ENCODE results near the gene AURKAIP1. TPM values are rescaled to one million over a fixed set of nuclear protein-coding genes. Genes with fewer than 3 reads are reported as not detected.
"Not testable (repeated sequence)": the region's sequence is repeated elsewhere in the genome, so short reads cannot be mapped to it uniquely, and the experiment has no call there.

AURKAIP1 gene
- total RNA-seq, 1 experiment from 2014 or later, result 180 TPM

DNA sequence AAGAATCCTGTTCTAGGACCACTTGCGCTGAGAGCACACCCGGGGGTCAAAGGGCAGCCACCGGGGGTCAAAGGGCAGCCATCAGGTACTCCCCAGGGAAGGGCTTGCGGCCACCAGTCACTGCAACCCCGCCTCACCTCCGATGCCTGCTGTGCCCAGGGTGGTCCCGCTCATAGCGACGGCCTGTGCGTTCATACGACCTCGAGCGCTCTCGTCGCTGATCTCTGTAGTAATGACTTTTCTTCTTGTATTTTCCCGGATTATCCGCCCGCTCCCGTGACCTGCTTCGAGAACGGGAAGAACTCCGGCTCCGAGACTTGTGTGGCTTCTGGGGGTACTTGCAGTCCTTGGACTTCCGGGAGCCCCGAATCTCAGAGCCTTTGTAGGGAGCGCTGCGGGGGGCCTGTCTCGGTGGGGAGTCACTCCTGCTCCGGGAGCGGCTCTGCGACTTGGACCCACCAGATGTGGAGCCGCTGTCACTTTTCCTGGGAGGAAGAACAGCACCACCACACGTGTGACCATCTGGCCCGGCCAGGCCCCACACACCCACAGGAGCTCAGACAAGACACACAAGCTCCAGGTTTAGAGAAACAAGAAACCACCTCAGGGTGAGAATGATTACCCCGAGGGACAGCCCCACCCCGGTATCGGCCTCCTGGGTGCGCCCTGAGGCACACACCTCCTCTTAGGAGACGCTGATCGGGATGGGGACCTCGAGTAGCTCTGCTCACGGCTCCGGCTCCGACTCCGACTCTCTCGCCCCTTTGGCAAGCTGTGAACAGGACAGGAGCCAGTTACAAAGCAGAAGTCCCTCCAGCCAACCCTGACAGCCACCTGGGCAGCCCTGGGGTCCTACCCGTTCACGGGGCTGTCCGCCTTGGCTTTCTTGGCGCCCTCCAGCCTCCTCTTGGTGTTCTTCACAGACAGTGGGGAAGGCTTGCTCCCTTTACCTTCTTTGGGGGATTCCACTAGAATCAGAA, 12.4 kb upstream of the AURKAIP1 start:
- no peaks in the 10 kb centered on the region for H3K4me1 ChIP-seq (replicated peaks)
- no peak overlapping the region for H3K27ac ChIP-seq
- no peak overlapping the region for H3K4me3 ChIP-seq
- H3K36me3 ChIP-seq, result peaks cover 77% of the 10 kb centered on the region
- no peaks in the 10 kb centered on the region for H3K27me3 ChIP-seq (replicated peaks)
- H3K9me3 ChIP-seq (replicated peaks), result no peaks in the 10 kb centered on the region
- DNase-seq (ENCODE audit: low read depth in 1 of 2, low spot score in 2 of 2), result no peak

DNA sequence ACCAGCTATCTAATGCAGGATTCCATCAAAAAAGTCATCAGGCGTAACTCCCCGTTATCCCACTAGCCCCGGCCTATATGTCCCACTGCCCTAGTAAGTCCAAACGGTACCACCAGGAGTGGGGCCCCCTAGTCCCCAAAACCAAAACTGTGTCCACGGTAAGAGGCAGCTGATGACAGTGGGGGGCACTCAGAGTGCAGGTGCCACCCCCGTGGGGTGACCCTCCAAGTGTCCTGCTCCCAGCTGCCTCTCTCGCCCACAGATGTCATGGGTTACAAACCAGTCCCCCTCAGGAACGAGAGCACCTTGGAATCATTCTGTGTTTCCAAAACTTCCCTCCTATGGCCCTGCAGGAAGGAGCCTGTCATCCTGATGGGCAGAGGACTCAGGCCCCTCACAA, 10.9 kb upstream of the AURKAIP1 start:
- no peaks in the 10 kb centered on the region for H3K9me3 ChIP-seq (replicated peaks)
- no peak for DNase-seq (ENCODE audit: low read depth in 1 of 2, low spot score in 2 of 2)
- H3K27ac ChIP-seq, result no peak overlapping the region
- no peaks in the 10 kb centered on the region for H3K27me3 ChIP-seq (replicated peaks)
- no peaks in the 10 kb centered on the region for H3K4me1 ChIP-seq (replicated peaks)
- no peak overlapping the region for H3K4me3 ChIP-seq
- H3K36me3 ChIP-seq, result peaks cover 71% of the 10 kb centered on the region

DNA sequence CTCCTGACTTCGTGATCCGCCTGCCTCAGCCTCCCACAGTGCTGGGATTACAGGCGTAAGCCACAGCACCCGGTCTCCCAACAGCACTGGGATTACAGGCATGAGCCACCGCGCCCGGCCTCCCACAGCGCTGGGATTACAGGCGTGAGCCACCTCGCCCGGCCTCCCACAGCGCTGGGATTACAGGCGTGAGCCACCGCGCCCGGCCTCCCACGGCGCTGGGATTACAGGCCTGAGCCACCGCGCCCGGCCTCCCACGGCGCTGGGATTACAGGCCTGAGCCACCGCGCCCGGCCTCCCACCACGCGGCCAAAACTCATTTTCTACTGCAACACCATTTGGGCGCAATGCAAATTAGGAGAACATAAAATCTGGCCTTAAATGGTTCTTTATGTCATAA, 10.3 kb upstream of the AURKAIP1 start:
- H3K36me3 ChIP-seq, result peaks cover 66% of the 10 kb centered on the region
- H3K27me3 ChIP-seq (replicated peaks); H3K4me3 ChIP-seq; H3K4me1 ChIP-seq (replicated peaks); DNase-seq (ENCODE audit: low read depth in 1 of 2, low spot score in 2 of 2); H3K27ac ChIP-seq; H3K9me3 ChIP-seq (replicated peaks): not testable (repeated sequence)

DNA sequence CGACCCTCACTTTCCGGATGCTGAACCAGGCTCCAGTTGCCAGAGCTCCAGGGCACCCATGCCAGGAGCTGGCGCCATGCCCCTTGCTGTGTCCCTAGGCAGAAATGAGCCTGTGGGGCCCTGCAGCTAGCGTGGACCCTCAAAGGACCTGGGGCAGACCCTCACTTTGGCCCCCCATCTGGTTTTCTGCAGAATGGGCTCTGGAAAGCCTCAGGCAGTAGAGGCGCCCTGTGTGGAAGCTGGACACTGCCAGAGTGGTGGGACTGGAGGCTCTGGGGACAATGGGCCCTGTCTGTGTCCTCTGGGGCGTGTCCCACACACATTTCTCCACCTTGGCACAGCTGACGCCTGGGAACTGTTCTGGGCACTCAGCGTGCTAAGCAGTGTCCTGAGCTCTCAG, 6.3 kb upstream of the AURKAIP1 start:
- Histone ChIP-seq H3K4me3 (no peak overlapping the region), H3K27me3 (replicated peaks) (no peaks in the 10 kb centered on the region), H3K36me3 (peaks cover 30% of the 10 kb centered on the region), H3K9me3 (replicated peaks) (no peaks in the 10 kb centered on the region), H3K4me1 (replicated peaks) (no peaks in the 10 kb centered on the region), H3K27ac (no peak overlapping the region)
- DNase-seq (ENCODE audit: low read depth in 1 of 2, low spot score in 2 of 2), result no peak

DNA sequence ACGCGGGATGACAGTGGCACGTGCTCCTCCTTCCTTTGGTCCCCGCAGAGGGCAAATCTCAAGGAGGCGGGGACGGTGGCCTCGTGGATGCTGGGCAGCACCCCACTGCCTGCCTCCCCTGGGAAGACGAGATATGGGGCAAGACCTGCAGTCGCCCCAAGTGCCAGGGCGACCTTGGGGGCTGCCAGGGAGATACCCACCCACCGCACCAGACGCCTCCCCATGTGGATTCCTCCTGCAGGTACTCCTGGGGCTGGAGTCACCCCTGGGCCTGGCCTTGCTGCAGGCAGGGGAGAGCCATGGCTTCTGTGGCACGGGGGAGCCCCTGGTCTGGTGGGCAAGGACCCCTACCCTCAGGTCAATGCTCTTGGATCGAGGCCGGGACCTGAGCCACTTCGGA, 5.9 kb upstream of the AURKAIP1 start:
- H3K4me3 ChIP-seq, result no peak overlapping the region
- H3K27me3 ChIP-seq (replicated peaks), result no peaks in the 10 kb centered on the region
- no peak overlapping the region for H3K27ac ChIP-seq
- H3K4me1 ChIP-seq (replicated peaks), result peaks cover 3% of the 10 kb centered on the region
- H3K9me3 ChIP-seq (replicated peaks), result no peaks in the 10 kb centered on the region
- peaks cover 30% of the 10 kb centered on the region for H3K36me3 ChIP-seq
- DNase-seq (ENCODE audit: low read depth in 1 of 2, low spot score in 2 of 2), result no peak

DNA sequence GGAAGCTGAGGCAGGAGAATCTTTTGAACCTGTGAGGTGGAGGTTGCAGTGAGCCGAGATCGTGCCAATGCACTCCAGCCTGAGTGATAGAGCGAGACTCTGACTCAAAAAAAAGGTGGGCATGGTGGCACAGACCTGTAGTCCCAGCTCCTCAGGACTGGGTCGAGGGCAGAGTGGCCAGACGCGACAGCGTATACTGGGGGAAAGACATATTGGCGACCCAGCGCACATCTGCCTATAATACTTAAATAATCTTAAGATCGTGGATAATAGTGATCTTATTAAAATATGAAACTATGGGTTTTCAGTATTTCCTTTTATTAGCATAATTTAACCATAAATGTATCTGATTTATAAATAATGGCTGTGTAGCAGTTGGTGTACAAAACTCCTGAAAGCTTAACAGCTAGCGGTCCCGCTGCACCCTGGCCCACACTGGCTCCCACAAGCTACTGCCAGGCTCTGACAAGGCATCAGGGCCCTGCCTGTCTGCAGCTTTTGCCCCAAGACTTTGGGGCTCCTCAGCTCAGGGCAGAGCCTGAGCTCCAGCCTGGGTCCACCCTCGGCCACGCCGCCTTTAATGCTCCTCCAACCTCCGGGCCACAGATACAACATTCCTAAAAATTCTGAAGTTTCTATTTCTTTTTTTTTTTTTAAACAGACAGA, 2.7 kb upstream of the AURKAIP1 start:
- DNase-seq (ENCODE audit: low read depth in 1 of 2, low spot score in 2 of 2), result no peak
- no peak overlapping the region for H3K27ac ChIP-seq

DNA sequence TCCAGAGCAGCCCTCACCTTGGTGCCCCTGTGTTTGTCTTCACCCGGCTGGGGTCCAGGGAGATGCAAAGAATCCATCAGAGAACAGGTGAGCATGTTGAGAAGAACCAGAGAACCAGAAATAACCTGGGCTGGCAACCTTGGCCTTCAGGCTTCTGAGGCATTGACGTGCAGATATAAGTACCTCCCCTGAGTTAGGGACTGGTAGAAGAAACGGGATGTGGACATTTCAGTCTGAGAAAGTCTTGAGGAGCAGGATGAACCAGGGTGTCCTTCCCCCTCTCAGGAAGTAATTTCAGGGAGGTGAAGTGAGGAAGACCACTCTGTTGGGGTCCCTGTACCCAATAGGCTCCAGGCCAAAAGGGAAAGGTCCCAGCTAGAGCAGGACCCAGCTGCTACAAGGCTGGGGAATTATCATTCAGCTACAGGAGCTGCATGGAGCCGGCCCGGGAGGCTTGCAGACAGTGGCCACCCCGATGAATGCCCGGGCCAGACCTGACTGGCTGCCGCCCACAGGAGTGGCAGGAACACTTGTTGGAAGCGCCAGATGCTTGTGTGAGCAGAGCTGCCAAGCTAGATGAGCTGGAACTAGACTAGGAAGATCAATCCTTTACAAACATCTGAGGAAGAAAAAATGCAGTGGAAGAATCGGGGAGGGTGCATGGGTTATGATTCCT, 1.7 kb upstream of the AURKAIP1 start:
- peaks cover 32% of the 10 kb centered on the region for H3K4me1 ChIP-seq (replicated peaks)
- DNase-seq (ENCODE audit: low read depth in 1 of 2, low spot score in 2 of 2), result no peak
- no peaks in the 10 kb centered on the region for H3K9me3 ChIP-seq (replicated peaks)
- H3K27me3 ChIP-seq (replicated peaks), result no peaks in the 10 kb centered on the region
- H3K36me3 ChIP-seq, result peaks cover 52% of the 10 kb centered on the region
- H3K4me3 ChIP-seq, result no peak overlapping the region
- no peak overlapping the region for H3K27ac ChIP-seq

More for the DNA sequence above, 2.7 kb upstream of the AURKAIP1 start:
- peaks cover 45% of the 10 kb centered on the region for H3K36me3 ChIP-seq
- no peak overlapping the region for H3K4me3 ChIP-seq
- H3K9me3 ChIP-seq (replicated peaks), result no peaks in the 10 kb centered on the region
- H3K4me1 ChIP-seq (replicated peaks), result peaks cover 22% of the 10 kb centered on the region
- H3K27me3 ChIP-seq (replicated peaks), result no peaks in the 10 kb centered on the region

DNA sequence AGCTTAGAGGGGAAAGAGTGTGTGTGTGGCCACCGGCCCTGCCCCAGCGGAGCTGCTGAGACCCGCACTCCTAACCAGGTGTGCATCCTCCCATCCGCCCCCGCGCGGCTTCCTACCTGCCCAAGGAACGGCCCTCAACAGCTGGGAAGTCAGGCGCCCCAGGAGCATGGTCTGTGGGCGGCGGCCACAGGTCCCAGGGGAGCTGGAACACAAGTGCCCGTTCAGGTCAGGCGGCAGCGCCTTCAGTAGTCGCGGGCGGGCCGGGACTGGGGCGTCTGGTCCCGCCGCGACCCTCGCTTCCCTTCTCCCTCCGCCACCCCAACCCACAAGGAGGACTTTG, 448 bp downstream of the AURKAIP1 start:
- no peaks in the 10 kb centered on the region for H3K9me3 ChIP-seq (replicated peaks)
- peaks cover 54% of the 10 kb centered on the region for H3K36me3 ChIP-seq
- H3K4me1 ChIP-seq (replicated peaks), result peaks cover 36% of the 10 kb centered on the region
- peak overlapping the region; percentile 86 for H3K27ac ChIP-seq
- H3K27me3 ChIP-seq (replicated peaks), result no peaks in the 10 kb centered on the region
- no peak for DNase-seq (ENCODE audit: low read depth in 1 of 2, low spot score in 2 of 2)
- H3K4me3 ChIP-seq, result peak overlapping the region; percentile 88

DNA sequence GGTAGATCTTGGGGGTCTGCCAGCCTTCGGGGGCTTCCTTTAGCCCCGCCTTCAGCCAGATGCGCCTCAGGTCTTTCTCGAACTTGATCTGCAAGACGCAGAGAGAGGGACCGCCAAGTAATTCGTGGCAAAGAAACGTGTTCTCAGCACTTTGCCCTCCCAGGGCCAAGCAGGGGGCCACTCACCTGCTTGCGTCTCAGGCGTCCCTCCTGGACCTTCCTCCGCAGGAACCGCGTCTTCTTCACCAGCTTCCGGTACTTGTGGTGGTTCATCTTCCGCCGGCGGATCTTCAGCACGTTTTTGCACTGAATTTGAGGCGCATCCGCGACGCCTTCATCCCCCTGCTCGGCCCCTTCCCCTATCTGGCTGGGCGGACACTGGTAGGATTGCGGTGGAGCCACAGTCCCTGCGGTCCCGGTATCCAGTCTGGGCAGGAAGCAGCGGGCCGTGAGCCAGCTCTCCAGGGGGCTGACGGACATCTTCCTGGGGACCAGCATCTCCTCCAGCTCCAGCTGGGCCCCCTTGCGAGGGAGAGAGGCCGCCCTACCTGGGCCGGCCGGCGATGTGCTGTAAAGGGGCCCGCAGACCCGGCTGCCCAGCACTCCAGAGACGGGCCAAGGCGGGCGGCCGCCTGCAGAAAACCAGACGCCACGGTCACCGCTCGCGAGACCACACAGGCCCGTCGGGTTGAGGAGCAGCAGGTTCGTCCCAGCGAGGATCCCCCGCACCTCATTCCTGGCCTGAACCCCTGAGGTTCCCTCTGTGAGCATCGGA, 1.0 kb downstream of the AURKAIP1 start:
- Histone ChIP-seq H3K4me1 (replicated peaks) (peaks cover 36% of the 10 kb centered on the region), H3K36me3 (peaks cover 54% of the 10 kb centered on the region), H3K9me3 (replicated peaks) (no peaks in the 10 kb centered on the region), H3K27me3 (replicated peaks) (no peaks in the 10 kb centered on the region), H3K27ac (peak overlapping the region; percentile 86), H3K4me3 (peak overlapping the region; percentile 88)
- DNase-seq (ENCODE audit: low read depth in 1 of 2, low spot score in 2 of 2), result no peak

DNA sequence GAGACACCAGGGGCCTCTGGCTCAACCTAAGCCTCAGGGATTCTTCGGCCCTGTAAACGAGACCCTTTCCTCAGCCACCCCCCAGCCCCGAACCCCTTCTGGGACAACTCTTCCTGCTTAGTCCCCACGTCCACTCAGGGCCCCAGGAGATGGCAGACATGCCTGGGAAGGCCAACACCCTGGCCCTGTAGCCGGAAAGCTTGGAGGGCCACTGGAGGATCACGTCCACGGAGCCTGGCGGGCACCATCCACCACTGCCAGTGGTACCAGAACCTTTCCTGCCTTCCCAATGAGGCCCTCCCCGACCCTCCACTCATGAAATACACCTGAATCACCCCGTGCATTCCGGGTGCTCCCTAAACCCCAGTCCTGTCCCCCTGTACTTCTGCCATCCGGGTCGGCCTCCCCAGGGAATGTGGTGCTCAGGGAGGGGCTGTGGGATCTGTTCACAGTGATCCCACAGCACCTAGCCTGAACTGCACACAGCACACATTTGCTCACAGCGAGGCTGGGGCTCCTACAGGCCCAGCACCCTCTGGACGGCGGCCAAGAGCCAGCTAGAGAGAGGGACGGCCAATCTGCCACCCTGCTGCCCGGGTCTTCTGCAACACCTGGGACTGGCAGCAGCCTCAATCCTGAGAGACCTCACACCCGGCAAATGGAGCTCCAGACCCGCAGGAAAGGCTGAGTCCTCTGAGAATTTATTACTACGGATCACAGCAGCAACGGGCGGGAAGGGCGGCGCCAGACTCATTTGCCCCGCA, 1.8 kb downstream of the AURKAIP1 start:
- Histone ChIP-seq H3K27me3 (replicated peaks) (no peaks in the 10 kb centered on the region), H3K9me3 (replicated peaks) (no peaks in the 10 kb centered on the region), H3K27ac (no peak overlapping the region), H3K4me1 (replicated peaks) (peaks cover 36% of the 10 kb centered on the region), H3K4me3 (peak overlapping the region; percentile 88; the same call in 1 of the 2 replicates), H3K36me3 (peaks cover 54% of the 10 kb centered on the region)
- no peak for DNase-seq (ENCODE audit: low read depth in 1 of 2, low spot score in 2 of 2)

DNA sequence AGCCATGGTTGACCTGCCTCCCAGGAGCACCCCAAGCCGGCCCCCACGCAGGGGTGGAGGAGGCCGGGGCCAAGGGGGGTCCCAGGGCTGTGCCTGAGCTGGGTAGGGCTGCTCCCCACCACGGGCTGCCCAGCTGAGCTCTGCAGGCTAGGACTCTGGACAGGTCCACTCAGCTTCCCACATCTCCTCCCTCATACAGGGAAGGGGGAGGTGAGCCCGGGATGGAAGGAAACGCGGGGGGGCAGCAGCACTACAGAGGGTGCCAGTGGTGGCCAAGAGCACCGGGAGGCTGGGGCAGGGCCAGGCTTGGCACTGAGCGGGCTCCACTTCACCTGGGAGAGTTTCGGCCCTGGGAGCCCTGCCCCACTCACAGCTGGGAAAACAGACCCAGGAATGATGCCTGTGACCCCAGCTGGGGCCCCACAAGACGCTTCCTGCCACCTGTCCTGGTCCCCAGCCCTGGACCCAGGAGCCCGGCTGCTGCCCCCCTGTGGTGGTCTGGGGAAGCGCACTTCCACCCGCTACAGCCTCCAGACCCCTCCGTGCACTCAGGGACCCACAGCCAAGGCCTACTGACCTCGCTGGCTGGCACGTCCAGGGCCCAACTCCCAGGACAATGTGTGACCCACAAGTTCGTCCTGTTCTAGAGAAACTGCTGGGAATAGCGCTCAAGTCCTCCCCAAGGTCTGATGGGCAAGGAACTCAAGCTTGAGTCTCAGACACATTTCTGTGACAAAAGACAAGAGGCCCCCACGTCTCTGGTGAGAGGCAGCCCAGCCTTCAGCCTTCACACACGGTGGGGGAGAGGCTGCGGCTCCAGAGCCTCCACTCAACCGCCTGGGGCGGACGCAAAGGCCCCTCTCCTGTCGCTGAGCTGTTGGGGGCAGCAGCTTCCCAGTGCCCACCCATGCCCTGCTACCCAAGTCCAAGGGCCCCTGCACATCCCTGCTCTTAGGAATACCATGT, 3.0 kb downstream of the AURKAIP1 start:
- Histone ChIP-seq H3K36me3 (peaks cover 54% of the 10 kb centered on the region), H3K27me3 (replicated peaks) (no peaks in the 10 kb centered on the region), H3K4me1 (replicated peaks) (peaks cover 36% of the 10 kb centered on the region), H3K27ac (no peak overlapping the region), H3K9me3 (replicated peaks) (peaks cover 4% of the 10 kb centered on the region; the same call in 1 of the 2 replicates), H3K4me3 (peak overlapping the region; percentile 12; the same call in 1 of the 2 replicates)
- DNase-seq (ENCODE audit: low read depth in 1 of 2, low spot score in 2 of 2), result peak; percentile 73 to 79

DNA sequence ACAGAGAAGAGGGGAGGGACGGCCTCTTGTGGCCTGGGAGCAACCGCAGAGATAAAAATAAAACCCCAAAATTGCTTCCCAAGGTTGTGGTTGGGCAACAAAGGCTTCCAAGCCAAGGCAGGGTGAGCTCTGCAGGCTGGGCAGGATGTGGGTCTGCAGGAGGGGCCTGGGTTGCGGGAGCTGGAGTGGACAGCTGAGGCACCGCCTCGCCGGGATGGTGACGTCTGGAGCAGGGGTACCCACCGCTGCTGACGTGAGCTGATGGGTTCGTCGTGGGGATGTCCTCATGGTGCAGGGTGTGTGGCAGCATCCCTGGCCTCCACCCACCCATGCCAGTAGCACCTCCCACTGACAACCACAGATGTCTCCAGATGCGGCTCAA, 3.7 kb downstream of the AURKAIP1 start:
- Histone ChIP-seq H3K4me3 (no peak overlapping the region), H3K36me3 (peaks cover 52% of the 10 kb centered on the region), H3K27ac (no peak overlapping the region), H3K4me1 (replicated peaks) (peaks cover 36% of the 10 kb centered on the region), H3K27me3 (replicated peaks) (no peaks in the 10 kb centered on the region), H3K9me3 (replicated peaks) (peaks cover 7% of the 10 kb centered on the region)
- no peak for DNase-seq (ENCODE audit: low read depth in 1 of 2, low spot score in 2 of 2)

Data from SJSA1 (cell line).